HFFc6 (cell line): ENCODE measurements around the gene RAPH1. TPM values are rescaled to one million over a fixed set of nuclear protein-coding genes. Genes with fewer than 3 reads are reported as not detected.
A peak's percentile ranks its signal among the peaks of the same experiment; 100 is the strongest.

Experiments
- DNase-seq: peaks from one replicate; pipeline ENCODE4 v3.0.0-alpha.2; 2018
- H3K27ac Mint-ChIP-seq: 2 replicates; pipeline ENCODE4 v1.8.0; 2020; ENCODE audit warnings: mild to moderate bottlenecking, mixed read lengths
- H3K27me3 Mint-ChIP-seq: 2 replicates; pipeline ENCODE4 v1.8.0; 2021; ENCODE audit warnings: mild to moderate bottlenecking, moderate library complexity, mixed read lengths; ENCODE audit not compliant: insufficient read depth
- H3K36me3 Mint-ChIP-seq: 2 replicates; pipeline ENCODE4 v1.8.0; 2021; ENCODE audit warnings: low read depth, mixed read lengths
- H3K4me1 Mint-ChIP-seq: 2 replicates; pipeline ENCODE4 v1.8.0; 2020; ENCODE audit warnings: low read depth, mixed read lengths
- H3K4me3 Mint-ChIP-seq: 2 replicates; pipeline ENCODE4 v1.8.0; 2020; ENCODE audit warnings: mild to moderate bottlenecking, moderate library complexity, mixed read lengths
- H3K9me3 Mint-ChIP-seq: 2 replicates; pipeline ENCODE4 v1.8.0; 2020; ENCODE audit warnings: mild to moderate bottlenecking, mixed read lengths
- total RNA-seq, 6 experiments: library from RNA; stranded (reverse); fragmentation: NEBNext Ultra II Directional; extraction: Animal tissue kit (Norgen Biotek cat#: 25700); gene quantifications; 2 replicates in 1 of 6; 3 replicates in 5 of 6; pipeline ENCODE4 v1.2.3, GENCODE V29; 2021
- TF ChIP-seq, protein P1 (sequence below): fragments of 200-600 bp; sonication (generic); IDR thresholded peaks from 2 replicates; pipeline ENCODE4 v1.5.0; 2021; ENCODE audit warnings: antibody characterized with exemption, mild to moderate bottlenecking

RAPH1 gene
- total RNA-seq, 6 experiments from 2014 or later, result 40.9 to 49.5 (median 46.9) TPM

DNA sequence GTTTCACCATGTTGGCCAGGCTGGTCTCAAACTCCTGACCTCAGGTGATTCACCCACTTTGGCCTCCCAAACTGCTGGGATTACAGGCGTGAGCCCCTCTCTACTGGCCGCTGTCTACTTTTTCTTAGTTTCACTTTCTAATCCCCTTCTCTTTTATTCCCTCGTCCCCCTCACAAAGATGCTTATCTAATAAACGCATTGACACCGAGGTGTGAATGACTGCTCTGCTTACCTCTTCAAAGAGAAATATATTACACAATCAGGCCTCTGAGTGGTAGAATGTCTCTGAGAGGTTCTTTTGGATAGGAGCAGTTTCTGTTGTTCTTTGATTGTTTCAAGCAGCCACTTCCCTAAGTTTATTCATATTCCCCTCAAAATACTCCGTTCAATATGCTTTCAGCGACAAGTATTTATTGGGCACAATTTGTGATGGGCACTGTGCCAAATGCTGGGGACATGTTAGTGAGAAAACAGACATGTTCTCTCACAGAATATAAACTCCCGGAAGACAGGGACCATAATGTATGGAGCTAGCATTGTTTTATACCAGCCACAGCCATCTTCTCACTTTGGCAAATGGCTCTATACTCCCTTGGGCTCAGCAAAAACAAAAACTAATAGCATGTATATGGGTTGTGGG, 34.7 kb upstream of the RAPH1 start:
- TF ChIP-seq, protein P1, sequence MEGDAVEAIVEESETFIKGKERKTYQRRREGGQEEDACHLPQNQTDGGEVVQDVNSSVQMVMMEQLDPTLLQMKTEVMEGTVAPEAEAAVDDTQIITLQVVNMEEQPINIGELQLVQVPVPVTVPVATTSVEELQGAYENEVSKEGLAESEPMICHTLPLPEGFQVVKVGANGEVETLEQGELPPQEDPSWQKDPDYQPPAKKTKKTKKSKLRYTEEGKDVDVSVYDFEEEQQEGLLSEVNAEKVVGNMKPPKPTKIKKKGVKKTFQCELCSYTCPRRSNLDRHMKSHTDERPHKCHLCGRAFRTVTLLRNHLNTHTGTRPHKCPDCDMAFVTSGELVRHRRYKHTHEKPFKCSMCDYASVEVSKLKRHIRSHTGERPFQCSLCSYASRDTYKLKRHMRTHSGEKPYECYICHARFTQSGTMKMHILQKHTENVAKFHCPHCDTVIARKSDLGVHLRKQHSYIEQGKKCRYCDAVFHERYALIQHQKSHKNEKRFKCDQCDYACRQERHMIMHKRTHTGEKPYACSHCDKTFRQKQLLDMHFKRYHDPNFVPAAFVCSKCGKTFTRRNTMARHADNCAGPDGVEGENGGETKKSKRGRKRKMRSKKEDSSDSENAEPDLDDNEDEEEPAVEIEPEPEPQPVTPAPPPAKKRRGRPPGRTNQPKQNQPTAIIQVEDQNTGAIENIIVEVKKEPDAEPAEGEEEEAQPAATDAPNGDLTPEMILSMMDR, result no peak
- no peaks in the 10 kb centered on the region for H3K36me3 Mint-ChIP-seq
- H3K9me3 Mint-ChIP-seq, result no peaks in the 10 kb centered on the region
- H3K27me3 Mint-ChIP-seq, result peaks cover 2% of the 10 kb centered on the region
- DNase-seq, result no peak
- H3K27ac Mint-ChIP-seq, result no peak overlapping the region
- H3K4me3 Mint-ChIP-seq, result peak overlapping the region; percentile 69
- peaks cover 10% of the 10 kb centered on the region for H3K4me1 Mint-ChIP-seq

GRCh38 chr2:203567691-203568090, 32.6 kb upstream of the RAPH1 start:
- Mint-ChIP-seq H3K27ac (no peak overlapping the region), H3K4me1 (peaks cover 10% of the 10 kb centered on the region), H3K36me3 (no peaks in the 10 kb centered on the region), H3K4me3 (no peak overlapping the region), H3K27me3 (peaks cover 2% of the 10 kb centered on the region), H3K9me3 (no peaks in the 10 kb centered on the region)
- DNase-seq, result no peak
- TF ChIP-seq, protein P1, result no peak

DNA sequence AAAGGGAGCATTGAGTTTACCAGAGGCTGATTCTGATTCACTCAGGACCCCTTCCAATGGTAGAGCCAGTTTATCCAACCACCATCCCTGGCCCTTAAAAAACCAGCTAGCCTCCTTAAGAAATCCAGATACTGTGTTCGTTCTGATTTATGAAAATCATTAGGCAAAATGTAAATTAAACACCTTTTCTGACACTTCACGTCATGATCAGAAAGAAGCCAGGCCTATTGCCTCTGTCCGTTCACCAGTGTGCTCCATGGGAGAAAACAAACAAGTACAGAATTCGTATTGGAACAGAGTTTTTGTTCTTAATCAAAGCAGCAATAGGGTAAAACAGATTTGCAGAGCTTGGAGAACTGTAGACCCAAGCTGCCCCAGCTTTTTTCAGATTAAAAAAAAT, 31.1 kb upstream of the RAPH1 start:
- H3K36me3 Mint-ChIP-seq, result no peaks in the 10 kb centered on the region
- no peak overlapping the region for H3K4me3 Mint-ChIP-seq
- TF ChIP-seq, protein P1, result no peak
- no peak overlapping the region for H3K27ac Mint-ChIP-seq
- no peak for DNase-seq
- H3K4me1 Mint-ChIP-seq, result peaks cover 10% of the 10 kb centered on the region
- peaks cover 2% of the 10 kb centered on the region for H3K27me3 Mint-ChIP-seq
- H3K9me3 Mint-ChIP-seq, result no peaks in the 10 kb centered on the region

GRCh38 chr2:203565076-203565475, 30.0 kb upstream of the RAPH1 start:
- peaks cover 10% of the 10 kb centered on the region for H3K4me1 Mint-ChIP-seq
- H3K27ac Mint-ChIP-seq, result no peak overlapping the region
- no peak overlapping the region for H3K4me3 Mint-ChIP-seq
- no peaks in the 10 kb centered on the region for H3K36me3 Mint-ChIP-seq
- no peak for DNase-seq
- H3K27me3 Mint-ChIP-seq, result peaks cover 2% of the 10 kb centered on the region
- H3K9me3 Mint-ChIP-seq, result no peaks in the 10 kb centered on the region
- TF ChIP-seq, protein P1, result no peak

- Mint-ChIP-seq H3K36me3 (no peaks in the 10 kb centered on the region), H3K27me3 (peaks cover 2% of the 10 kb centered on the region), H3K4me1 (peaks cover 7% of the 10 kb centered on the region; the same call in 1 of the 2 replicates), H3K27ac (no peak overlapping the region), H3K4me3 (no peak overlapping the region), H3K9me3 (no peaks in the 10 kb centered on the region)
- TF ChIP-seq, protein P1, result no peak
- no peak for DNase-seq
These were observed 27.2 kb upstream of the RAPH1 start for GRCh38 chr2:203562268-203562667.
